ENCODE results near the gene FAM222B.

GRCh38 chr17:28858801-28859355 is 16.3 kb upstream of the FAM222B start:
- TF ChIP-seq CTCF (IDR thresholded peaks at IDR 0.05) = no peak
- no peak for TF ChIP-seq POLR2A (IDR thresholded peaks at IDR 0.05)
